Activated T-helper 1 cell treated with anti-CD3 and anti-CD28 coated beads, Interleukin-2, amount 50 U/mL, for 16 hours (primary cell): ENCODE data around the gene ROPN1L.

Experiments used
- DNase-seq, 2 donors: peaks; one replicate each; pipeline ENCODE4 v3.0.0-alpha.2; 2020; ENCODE audit warnings: low read depth in 1 of 2, low spot score in 1 of 2

Gene ROPN1L

GRCh38 chr5:10427201-10427600 lies 14.5 kb upstream of the ROPN1L start:
- DNase-seq, result no peak

GRCh38 chr5:10427978-10428377 lies 13.7 kb upstream of the ROPN1L start:
- DNase-seq, result no peak

GRCh38 chr5:10431415-10431814 lies 10.3 kb upstream of the ROPN1L start:
- no peak for DNase-seq

DNA sequence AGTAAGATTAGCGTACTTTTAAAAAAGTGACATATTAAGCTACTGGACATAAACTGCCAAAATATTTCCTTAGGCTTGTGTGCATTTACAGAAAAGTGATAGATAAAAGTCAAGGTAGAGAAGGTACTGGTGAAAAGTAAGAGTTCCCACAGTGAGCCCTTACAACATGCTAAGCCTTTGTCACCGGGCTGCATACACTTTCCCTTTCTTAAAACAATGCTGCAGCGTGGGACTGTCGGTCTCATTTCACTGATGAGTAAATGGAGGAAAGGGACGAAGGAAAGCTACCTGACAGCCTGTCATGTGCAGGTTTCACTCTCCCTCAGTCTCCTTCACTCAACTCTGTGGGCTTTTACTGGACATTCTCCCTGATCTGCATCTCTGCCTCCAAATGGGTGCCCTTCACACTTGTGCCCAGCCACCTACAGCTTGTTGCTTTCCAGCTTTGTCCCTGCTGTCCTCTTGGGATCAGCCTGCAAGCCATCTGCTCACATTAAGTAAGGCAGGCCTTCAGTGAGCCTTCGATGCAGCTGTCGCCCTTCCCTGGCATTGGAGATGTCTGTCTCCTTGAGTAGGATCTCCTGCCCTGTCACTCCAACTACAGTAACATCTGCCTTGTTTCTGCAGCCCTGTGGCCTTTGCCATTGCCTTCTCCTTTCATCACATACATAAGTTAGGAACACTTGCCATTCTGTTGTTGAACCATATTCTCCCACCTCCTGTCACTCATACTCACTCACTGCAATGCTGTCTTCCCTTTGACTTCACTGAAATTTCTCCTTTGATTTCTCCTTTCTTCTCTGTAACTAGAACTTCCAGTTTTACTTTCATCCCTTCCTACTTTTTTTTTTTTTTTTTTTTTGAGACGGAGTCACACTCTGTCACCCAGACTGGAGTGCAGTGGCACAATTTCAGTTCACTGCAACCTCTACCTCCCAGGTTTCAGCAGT lies 9.3 kb upstream of the ROPN1L start:
- DNase-seq, result no peak

DNA sequence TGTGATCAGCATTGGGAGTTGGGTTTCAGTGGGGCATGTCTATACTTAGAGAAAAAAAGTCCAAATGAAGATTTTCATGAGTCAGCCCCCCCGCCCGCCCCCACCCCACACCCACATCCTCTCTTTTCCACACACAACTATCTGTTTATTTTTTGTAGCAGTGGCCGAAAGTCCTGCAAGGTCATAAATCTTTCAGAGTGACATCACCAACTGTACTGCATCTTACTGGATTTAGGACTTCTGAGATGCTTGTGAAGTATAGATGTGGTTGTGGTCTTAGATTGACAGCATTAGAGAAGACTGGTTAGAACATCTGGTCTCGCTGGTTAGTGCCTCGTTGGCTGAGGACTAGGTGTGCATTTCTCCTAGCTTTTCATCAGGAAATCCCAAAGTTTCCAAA lies 7.3 kb upstream of the ROPN1L start:
- no peak for DNase-seq

DNA sequence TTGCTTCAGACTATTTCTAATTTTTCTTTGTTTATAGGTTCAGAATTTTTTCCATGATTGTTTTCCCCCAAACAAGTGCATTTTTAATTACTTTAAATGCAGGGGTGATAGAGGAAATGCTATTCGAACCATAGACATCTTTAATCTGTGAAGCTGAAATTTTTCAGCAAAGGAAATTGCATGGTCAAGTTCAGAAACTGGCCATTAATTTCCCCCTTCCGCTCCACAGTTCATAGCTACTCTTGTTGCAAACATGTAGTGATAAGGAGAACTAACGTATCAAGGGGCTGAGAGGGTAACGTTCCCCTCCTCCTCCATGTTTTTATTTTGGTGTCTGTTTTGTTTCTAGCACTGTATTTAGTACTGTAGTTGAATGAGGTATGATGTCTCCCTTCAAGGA lies 3.4 kb upstream of the ROPN1L start:
- DNase-seq, result no peak

DNA sequence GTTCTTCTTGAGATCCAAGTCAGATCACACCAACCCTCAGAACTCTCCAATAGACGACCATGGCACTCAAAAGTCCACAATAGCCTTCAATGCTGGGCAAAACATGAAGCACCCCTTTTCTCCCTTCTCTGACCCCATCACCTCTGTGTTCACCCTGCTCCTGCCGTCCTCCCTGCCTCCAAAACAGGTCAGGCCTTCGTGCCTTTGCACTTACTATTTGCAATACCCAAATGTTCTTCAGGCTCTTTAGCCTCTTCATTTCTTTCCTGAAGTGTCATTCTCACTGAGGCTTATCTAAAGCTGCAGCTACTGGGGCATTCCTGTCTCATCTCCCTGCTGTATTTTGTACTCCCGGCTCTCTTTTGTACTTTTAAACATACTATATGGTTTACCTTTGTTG lies 2.0 kb upstream of the ROPN1L start:
- DNase-seq, result no peak

DNA sequence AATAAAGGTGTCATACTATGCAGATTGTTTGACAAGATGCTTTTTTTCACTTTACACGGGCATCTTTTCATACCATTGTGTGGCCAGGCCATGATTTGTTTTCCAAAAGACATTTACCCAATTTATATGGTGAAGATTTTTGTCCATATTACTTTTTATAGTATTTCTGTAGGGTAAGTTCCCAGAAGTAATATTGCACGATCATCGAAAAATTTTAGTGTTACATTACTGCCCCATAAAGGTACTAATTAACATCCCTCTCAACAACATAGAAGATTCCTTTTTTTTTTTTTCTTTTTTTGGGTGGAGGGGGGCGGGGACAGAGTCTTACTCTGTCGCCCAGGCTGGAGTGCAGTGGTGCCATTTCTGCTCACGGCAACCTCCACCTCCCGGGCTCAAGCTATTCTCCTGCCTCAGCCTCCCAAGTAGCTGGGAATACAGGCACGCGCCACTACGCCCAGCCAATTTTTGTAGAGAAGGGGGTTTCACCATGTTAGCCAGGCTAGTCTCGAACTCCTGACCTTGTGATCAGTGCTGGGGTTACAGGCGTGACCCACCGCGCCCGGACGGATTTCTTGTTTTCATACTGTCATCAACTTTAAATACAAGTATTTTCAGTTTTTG lies 1.2 kb upstream of the ROPN1L start:
- DNase-seq, result no peak

GRCh38 chr5:10441992-10442435 lies 335 bp downstream of the ROPN1L start:
- DNase-seq, result peak in 1 of 2 donors; percentile 4

DNA sequence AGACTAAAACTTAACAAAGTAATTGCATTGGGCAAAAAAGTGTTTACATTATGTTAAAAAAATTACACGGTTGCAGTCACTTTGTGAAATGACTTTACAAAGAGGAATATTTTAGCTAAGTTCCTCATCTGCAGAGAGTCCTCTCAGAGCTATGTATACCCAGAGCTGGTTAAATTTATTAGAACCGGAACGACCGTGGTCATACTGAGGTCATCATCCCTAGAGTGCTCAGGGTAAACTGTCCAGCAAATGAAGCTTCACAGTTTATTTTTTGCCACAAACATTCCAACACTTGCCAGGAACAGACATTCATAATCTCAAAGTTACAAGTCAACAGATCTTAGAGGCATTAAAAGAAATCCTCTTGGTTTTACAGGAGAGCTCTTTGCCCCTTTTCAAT lies 897 bp downstream of the ROPN1L start:
- DNase-seq, result no peak

GRCh38 chr5:10445352-10445751 lies 3.7 kb downstream of the ROPN1L start:
- no peak for DNase-seq

- no peak for DNase-seq
Measured at GRCh38 chr5:10446490-10446889, 4.8 kb downstream of the ROPN1L start.

- no peak for DNase-seq
Measured at GRCh38 chr5:10447041-10447440, 5.4 kb downstream of the ROPN1L start.

GRCh38 chr5:10448754-10449360 lies 7.2 kb downstream of the ROPN1L start:
- DNase-seq, result no peak

DNA sequence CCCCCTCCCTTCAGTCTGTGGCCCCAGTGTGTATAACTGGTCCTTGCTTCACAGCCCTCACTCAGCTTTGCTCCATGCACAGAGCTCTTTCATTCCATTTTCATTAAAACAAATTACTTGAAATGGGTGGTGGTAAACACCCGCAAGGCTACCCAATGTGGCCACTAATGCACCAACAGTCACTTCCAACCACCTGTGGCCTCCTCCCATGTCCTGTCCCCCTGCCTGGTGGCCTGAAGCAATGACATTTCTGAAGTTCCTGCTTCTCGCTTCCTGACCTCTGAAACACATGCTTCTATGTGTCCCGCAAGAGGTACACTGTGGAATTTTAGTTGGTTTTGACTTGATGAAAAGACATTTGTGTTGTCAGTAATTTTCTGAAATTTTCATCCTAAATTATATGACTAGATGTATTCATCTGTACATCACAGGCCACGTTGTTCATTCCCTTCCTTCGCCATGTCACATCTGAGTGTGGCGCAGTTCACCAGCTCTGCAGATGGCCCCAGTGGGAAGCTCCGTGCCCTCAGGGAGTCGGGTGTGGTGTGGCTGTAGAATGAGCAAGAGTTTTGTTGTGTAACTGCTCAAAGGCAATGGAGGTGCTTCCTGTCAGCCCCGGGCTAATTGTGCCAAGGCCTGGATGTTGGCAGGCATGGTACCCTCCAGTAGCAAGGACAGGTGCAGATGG lies 9.6 kb downstream of the ROPN1L start:
- no peak for DNase-seq

DNA sequence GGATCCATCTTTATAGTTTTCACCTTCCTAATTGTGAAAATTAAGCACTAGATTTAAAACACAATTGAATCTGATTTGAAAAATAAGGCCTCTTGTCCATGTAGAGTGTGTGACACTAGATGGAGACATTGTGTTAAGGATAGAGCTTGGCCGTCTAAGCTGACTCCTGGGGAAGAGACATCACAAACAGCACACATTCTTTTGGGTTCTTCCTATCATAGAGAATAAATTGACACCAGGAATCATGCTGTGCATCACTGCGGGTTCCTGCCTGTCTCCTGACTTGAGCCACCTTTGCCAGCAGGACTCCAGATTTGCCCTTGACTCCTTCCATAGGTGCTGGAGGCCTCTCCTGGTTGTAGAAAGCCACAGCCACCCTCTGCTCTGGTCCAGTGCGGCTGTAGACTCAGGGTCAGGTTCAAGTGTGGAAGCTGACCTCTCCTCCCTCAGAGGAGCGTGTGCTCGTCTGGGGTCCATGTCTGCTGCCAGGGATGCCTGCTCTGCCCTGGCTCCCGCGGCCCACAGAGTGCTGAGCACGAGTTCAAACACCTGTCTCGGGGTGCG lies 11.2 kb downstream of the ROPN1L start:
- no peak for DNase-seq

GRCh38 chr5:10453545-10453944 lies 11.9 kb downstream of the ROPN1L start:
- no peak for DNase-seq

DNA sequence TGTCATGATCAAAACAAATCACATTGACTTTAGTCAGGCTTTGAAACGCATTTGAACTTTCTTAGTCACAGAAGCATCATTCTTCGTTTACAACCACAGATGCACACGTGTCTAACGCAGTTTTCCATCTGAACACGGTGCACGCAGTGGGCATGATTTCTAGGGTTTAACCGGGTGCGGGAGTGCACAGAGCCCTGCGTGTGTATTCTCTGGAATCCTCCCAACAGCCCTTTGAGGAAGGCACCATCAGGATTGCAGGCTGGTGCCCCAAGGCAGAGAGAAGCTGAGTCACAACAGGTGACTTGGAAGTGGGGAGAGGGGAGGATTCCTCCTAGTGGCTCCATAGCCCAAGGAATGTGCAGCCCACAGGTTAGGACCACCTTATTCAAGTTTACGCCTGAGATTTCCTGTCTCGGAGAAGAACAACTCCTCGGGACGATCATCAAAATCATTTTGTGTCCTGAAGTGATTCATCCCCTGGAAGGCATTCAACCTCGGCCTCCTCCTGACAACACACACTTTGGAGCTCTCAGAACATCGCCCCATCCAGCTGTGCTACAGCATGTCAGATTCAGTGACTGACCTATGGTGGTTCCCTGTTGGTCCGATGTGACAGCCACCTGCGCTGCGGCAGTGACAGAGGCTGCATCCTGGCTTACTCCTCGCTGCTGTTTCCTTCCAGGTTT lies 13.1 kb downstream of the ROPN1L start:
- DNase-seq, result no peak

DNA sequence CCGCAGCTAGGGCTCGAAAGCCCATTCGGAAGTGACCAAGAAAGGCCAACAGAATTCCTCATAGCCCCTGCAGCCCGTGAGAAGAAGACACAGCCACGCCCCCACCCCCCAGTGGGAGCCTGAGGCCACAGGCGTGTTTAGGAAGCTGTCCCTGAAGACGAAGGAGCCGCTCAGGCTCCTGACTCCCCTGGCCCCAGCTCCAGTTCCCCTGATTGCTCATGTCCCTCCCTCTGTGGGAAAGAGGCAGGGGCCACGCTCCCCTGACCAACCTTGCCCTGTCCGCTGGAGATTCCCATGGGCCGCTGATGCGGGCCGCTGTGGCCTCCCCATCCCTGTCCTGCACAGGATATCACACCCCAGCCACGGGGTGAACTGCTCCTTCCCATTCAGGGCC lies 13.6 kb downstream of the ROPN1L start:
- no peak for DNase-seq

DNA sequence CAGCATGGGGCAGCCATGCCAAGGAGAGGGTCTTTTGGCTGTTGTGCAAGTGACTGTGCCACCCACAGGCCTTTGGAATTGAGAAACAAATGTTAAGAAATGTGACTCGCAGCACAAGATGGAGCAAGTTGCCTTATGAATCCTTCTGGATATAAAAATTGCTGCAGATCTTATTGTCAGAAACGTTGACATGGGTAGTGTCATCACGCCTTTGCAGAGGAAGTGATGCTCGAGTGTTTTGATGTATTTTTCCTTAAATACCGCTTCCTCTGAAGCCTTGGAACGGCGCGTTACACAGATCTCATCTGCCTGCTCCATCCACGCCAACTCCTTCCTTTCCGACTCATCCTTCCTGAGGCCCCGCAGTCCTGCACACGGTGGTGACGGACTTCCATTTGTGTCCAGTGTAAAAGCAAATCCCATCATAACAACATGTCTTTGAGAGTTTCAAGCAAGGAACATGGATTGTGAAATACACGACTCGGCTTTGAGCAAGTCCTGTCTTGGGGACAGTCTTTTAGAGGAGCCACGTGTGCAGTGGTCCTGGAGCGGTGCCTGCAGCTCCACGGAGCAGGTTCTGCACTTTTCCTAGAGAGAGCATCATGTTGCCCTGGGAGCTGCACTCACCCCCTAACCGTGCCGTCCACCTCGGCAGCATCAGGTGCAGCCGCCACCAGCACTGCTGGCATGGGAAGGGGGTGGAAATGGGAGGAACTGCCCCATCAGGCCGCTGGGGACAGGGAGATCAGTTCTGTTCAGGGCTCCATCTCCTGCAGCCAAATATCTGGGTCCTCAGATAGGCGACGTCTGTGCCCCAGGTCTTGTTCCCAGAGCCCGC lies 15.1 kb downstream of the ROPN1L start:
- DNase-seq, result no peak
